Mucosa of stomach (tissue), 1 donor: Measurements from ENCODE around the gene RGPD8.
"Not testable (repeated sequence)": the region's sequence is repeated elsewhere in the genome, so short reads cannot be mapped to it uniquely, and the experiment has no call there.

Experiments used
- H3K27me3 ChIP-seq: one replicate; pipeline ENCODE4 v1.7.0; 2013; ENCODE audit warnings: mild to moderate bottlenecking, low read length; ENCODE audit not compliant: control insufficient read depth, insufficient read depth
- H3K36me3 ChIP-seq: one replicate; pipeline ENCODE4 v1.7.0; 2013; ENCODE audit warnings: low read length; ENCODE audit not compliant: control insufficient read depth, insufficient read depth
- H3K4me1 ChIP-seq: one replicate; pipeline ENCODE4 v1.7.0; 2013; ENCODE audit warnings: mild to moderate bottlenecking, low read length; ENCODE audit not compliant: control insufficient read depth, insufficient read depth
- H3K4me3 ChIP-seq: one replicate; pipeline ENCODE4 v1.7.0; 2013; ENCODE audit warnings: low read length
- H3K9ac ChIP-seq: one replicate; pipeline ENCODE4 v1.7.0; 2013; ENCODE audit warnings: mild to moderate bottlenecking, low read length, moderate library complexity
- H3K9me3 ChIP-seq: one replicate; pipeline ENCODE4 v1.7.0; 2013; ENCODE audit warnings: mild to moderate bottlenecking, low read length, moderate library complexity; ENCODE audit not compliant: control insufficient read depth
- donor health status: Pancreatic carcinoma.

The RGPD8 gene

DNA sequence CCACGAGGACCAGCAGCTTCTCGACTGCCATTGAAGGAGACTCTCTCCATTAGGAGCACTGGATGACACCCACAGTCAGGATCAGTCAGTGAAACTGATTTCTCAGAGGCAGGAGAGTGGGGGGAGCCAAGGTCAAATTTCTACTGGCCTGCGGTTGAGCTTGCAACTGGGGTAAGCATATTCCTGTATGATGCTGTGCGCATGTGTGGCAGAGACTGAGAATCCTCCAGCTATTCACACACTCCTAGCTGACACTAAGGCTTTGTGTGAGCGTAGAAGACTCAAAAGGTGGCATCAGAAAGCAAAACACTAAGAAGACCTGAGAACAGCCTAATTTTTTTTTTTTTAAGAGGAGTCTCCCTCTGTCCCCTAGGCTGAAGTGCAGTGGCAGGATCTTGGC lies 28.7 kb upstream of the RGPD8 start:
- H3K4me1 ChIP-seq = no peaks in the 10 kb centered on the region

DNA sequence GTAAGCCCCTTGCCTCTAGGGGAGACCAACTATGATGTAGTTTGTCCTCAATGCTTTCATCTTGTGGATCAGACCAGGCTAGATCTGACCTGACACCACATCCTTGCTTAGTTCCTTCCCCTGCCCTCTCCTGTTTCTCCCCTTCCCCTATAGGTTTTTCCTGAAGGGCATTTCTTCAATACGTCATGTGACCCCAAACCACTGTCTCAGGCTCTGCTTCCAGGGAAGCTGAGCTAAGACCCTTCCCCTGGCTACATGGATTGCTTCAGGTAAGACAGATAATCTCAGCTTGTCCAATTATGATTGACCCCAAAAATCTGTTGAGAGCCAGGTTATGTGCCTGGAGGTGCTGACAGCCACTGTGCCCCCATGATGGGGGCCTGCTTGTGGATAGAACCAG lies 25.9 kb upstream of the RGPD8 start:
- H3K9ac ChIP-seq = no peak overlapping the region
- no peaks in the 10 kb centered on the region for H3K4me1 ChIP-seq
- no peak overlapping the region for H3K4me3 ChIP-seq
- no peaks in the 10 kb centered on the region for H3K27me3 ChIP-seq
- no peaks in the 10 kb centered on the region for H3K36me3 ChIP-seq
- no peaks in the 10 kb centered on the region for H3K9me3 ChIP-seq

More for the DNA sequence above, 28.7 kb upstream of the RGPD8 start:
- H3K27me3 ChIP-seq = no peaks in the 10 kb centered on the region
- H3K4me3 ChIP-seq = no peak overlapping the region
- no peaks in the 10 kb centered on the region for H3K36me3 ChIP-seq
- no peak overlapping the region for H3K9ac ChIP-seq
- no peaks in the 10 kb centered on the region for H3K9me3 ChIP-seq

DNA sequence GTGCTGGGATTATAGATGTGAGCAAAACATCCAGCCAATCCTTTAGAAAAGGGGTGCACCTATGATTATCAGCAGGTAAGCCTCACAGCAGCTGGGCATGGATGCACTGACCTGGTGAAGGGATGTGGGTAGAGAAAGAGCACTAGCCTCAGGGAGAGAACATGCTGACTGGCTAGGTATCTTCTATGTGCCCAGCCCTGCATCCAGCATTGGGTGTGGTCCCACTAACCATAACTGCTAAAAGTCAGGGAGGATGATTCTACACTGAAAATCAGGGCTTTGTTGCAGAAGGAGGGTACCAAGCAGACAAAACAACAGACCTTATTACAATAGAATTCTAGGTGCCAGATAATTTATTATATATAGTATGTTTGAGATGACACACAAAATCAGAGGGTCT lies 21.1 kb upstream of the RGPD8 start:
- Histone ChIP-seq H3K9ac (no peak overlapping the region), H3K36me3 (no peaks in the 10 kb centered on the region), H3K27me3 (no peaks in the 10 kb centered on the region), H3K4me3 (no peak overlapping the region), H3K9me3 (no peaks in the 10 kb centered on the region), H3K4me1 (no peaks in the 10 kb centered on the region)

DNA sequence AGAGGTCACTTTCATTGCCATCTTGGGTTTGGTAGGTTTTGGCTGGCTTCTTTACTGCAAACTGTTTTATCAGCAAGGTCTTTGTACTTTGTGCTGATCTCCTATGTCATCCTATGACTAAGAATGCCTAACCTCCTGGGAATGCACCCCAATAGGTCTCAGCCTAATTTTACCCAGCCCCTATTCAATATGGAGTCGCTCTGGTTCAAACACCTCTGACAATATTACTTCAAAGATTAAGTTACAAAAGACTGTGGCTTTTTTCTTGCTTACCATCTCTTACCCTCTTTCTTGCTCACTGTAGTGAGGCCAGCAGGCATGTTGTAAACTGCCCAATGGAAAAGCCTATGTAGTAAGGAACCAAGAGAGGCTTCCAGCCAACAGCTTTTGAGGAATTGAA lies 17.9 kb upstream of the RGPD8 start:
- Histone ChIP-seq H3K36me3 (no peaks in the 10 kb centered on the region), H3K9ac (no peak overlapping the region), H3K27me3 (no peaks in the 10 kb centered on the region), H3K9me3 (no peaks in the 10 kb centered on the region), H3K4me1 (no peaks in the 10 kb centered on the region), H3K4me3 (no peak overlapping the region)

DNA sequence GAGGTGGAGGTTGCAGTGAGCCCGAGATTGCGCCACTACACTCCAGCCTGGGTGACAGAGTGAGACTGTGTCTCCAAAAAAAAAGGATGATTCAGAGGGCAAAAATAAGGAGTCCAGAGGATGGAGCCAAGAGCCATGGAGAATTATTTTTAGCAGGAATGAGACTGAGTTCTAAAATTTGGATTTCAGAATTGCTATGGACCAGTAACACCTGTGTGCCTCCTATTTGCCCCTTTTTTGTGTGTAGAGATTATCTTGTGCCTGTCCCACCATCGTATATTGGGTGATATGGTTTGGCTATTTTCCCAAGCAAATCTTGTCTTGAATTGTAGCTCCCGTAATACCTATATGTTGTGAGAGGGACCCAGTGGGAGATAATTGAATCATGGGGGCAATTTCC lies 16.4 kb upstream of the RGPD8 start:
- Histone ChIP-seq H3K36me3 (no peaks in the 10 kb centered on the region), H3K9me3 (no peaks in the 10 kb centered on the region), H3K4me1 (no peaks in the 10 kb centered on the region), H3K27me3 (no peaks in the 10 kb centered on the region), H3K9ac (no peak overlapping the region), H3K4me3 (no peak overlapping the region)

DNA sequence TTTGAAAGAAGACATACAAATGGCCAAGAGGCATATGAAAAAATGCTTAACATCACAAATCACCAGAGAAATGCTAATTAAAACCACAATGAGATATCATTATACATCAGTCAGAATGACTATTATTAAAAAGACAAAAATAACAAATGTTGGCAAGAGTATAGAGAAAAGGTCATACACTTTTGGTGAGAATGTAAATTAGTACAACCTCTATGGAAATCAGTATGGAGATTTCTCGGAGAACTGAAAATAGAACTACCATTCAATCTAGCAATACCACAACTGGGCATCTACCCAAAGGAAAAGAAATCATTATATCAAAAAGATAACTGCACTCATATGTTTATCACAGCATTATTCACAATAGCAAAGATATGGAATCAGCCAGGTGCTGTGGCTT lies 10.8 kb upstream of the RGPD8 start:
- H3K9me3 ChIP-seq, H3K4me1 ChIP-seq, H3K36me3 ChIP-seq, H3K9ac ChIP-seq, H3K4me3 ChIP-seq, H3K27me3 ChIP-seq: not testable (repeated sequence)

DNA sequence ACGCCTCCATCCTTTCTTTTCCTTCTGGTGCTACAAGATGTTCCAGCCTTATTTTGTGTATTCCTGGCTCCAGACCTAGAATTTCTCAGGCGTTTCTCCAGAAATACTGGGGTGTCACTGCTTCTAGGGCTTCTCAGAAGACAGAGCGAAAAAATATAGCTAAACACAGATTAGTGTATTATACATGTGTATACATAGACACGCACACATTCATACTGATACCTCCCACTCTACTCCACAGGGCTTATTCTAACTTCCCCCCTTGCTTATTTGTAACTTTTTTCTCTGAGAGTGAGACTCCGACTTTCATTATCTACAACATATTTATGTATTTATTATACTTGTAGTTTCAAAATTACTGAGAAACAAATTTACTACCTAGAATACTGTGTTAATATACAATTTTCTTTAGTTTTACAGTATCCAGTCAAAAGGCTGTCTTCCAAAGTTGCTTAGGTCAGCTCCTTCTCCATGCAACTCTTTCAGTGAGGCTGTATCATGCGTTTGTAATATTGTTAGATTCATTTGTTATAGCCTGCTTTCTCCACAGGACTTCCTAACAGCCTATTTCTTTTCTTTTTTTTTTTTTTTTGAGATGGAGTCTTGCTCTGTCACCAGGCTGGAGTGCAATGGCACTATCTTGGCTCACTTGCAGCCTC lies 5.3 kb upstream of the RGPD8 start:
- H3K4me1 ChIP-seq, H3K4me3 ChIP-seq, H3K27me3 ChIP-seq, H3K9me3 ChIP-seq, H3K9ac ChIP-seq, H3K36me3 ChIP-seq: not testable (repeated sequence)

DNA sequence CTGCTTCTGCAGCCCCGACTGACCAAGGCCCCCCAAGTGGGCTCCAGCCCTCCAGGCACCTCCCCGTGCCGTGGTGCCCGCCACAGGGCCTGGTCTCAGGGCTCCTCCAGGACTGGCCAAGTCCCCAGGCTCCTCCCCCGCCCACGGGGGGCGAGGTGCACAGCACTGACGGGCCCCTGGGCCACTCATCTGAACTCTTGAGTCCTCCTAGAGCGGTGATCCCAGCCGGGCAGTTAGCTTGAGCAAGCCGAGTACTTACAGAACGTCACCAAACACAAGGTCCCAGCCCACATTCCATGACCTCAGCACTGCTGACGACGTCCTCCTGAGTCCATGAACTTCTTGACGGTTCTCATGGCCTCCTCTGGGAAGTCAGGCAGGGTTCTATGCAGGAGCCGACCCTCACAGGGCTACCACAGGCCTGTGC lies 4.0 kb upstream of the RGPD8 start:
- not testable (repeated sequence) for H3K4me3 ChIP-seq, H3K9me3 ChIP-seq, H3K27me3 ChIP-seq, H3K36me3 ChIP-seq, H3K4me1 ChIP-seq, H3K9ac ChIP-seq

DNA sequence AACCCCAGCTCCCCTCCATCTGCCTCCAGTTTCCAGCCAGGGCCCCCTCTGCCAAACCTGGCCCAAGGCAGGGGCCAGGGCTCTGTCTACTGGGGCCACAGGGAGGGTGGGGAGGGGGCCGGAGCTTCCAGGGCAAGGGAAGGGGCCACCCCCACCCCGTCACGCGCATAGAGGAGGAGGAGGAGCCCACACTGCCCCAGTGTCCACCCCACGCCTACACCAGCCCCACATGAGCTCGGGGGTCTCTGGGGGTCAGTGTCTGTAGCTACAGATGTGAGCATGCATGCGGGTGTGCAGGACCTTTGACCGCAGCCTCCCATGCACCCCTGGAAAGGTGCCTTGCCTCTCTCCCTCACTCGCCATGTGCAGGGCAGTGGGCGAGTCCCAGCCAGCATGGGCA lies 3.5 kb upstream of the RGPD8 start:
- H3K36me3 ChIP-seq, H3K9me3 ChIP-seq, H3K4me1 ChIP-seq, H3K27me3 ChIP-seq, H3K4me3 ChIP-seq, H3K9ac ChIP-seq: not testable (repeated sequence)

DNA sequence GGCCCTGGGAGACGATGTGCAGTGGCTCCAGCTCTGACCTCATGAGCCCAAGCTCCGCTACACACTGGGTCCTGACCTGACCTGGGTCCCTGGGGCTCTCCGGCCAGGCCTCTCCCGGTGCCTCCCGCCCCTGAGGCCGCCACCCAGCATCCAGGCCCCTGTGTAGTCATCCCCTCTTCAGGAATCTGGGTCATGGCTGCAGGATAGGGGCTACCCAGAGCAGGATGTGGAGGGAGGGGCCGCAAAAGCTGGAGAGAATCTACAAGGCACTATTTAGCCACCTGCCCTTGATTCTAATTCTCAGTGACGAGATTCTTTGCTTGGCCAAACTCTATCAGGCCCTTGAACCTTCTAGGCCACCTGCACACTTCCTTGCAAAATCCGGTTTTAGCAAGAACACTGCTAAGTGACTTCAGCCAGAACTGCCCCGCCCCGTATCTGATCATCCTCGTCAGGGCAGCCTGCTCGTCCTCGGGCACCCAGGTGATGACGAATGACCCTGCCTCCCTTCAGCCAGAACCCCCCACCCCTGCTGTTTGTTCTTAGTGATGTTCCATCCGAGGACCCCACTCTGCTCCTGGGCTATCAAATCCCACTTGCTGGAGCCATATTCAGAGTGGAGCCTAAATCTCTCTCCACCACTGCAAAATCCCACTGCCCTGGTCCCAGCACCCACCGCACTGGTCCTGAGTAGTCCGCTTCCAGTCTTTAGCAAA lies 2.4 kb upstream of the RGPD8 start:
- not testable (repeated sequence) for H3K36me3 ChIP-seq, H3K9me3 ChIP-seq, H3K9ac ChIP-seq, H3K27me3 ChIP-seq, H3K4me3 ChIP-seq, H3K4me1 ChIP-seq

DNA sequence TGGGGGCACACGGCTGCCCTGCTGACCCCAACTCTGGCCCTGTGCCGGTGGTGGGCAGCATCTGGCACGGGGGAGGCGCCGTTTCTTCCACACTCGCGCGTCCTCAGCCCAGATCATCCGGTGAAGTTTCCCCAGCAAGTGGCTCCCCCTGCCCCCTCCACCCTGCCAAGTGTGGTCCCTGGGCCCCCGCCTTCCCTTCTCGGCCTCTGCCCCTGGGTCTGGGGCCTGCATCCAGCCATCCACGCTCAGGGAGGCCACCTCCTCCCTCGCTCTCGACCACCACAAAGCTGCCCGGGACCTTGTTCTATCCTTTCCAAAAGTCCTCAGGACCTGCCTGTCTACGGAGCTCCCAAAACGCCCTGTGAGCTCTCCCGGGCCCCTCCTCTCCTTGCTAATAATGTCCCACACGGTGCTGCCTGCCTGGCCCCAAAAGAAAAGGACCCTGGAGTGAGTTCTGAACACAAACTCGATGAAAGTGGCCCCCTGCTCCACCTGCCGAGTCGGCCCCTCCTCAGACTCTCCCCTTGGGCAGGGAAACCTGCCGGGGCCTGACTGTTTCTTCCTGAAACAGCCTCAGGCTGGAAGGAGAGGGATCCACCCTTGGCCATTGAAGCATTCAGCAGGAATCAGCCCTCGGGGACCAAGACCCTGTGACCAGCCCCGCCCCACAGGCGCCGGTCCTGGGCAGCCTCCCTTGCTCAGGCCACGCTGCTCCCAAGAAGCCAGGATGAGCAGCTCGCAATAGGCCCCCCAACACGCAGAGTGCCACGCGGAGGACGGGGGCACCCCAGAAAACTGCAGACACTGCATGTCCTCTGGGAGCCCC lies 1.7 kb upstream of the RGPD8 start:
- not testable (repeated sequence) for H3K4me1 ChIP-seq, H3K36me3 ChIP-seq, H3K9ac ChIP-seq, H3K9me3 ChIP-seq, H3K27me3 ChIP-seq, H3K4me3 ChIP-seq

DNA sequence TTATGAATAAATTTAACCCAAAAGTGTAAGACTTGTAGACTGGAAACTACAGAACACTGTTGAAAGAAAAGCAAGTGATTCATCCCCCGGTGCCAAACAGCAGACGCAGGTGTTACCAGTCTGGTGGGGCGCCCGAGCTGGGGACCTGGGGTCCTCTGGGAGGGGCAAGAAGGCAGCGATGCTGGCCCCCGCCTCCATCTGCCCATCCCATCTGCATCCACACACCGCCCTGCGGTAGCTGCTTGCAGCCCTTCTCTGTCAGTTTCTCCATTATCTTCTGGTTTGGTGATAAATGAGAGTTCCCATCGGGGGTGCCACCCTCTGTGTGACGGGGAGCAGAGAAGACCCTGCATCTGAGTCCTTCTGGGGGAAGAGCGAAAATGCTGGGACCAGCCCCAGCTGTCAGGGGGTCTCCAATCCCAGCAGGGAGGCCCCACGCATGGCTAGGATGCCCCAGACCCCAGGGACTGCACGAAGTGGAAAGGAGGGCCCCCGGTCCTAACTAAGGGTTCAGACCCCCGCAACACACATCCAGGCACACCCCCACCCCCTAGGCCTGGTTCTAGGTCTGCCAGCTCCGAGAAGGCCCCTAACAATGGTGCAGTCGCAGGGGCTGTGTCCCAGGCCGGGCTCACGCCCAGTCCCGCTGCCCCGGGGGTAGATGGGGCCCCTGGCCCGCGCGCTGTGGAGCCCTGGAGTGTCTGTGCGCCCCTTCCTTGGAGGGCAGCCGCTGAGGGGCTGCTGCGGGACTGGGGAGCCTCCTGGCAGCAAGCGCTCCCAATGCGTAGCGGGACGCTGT lies 686 bp upstream of the RGPD8 start:
- Histone ChIP-seq H3K9ac (no peak overlapping the region), H3K4me3 (no peak overlapping the region), H3K9me3 (no peaks in the 10 kb centered on the region), H3K27me3 (no peaks in the 10 kb centered on the region), H3K36me3 (no peaks in the 10 kb centered on the region), H3K4me1 (no peaks in the 10 kb centered on the region)
